H9 (cell line): ENCODE results near the gene CDCA3. TPM values are rescaled to one million over a fixed set of nuclear protein-coding genes. Genes with fewer than 3 reads are reported as not detected.

ENCODE experiments used
- DNase-seq: peaks from one replicate; pipeline ENCODE4 v3.0.0-alpha.2; 2017
- H2AFZ ChIP-seq: one replicate; pipeline ENCODE4 v1.6.1; 2013; ENCODE audit warnings: mild to moderate bottlenecking, low read length, control low read depth, moderate library complexity
- H2AK5ac ChIP-seq: 2 replicates; pipeline ENCODE4 v1.6.1; 2013; ENCODE audit warnings: low read length, control low read depth, mixed read lengths; ENCODE audit not compliant: insufficient read length
- H2BK120ac ChIP-seq: one replicate; pipeline ENCODE4 v1.6.1; 2013; ENCODE audit warnings: low read depth, mild to moderate bottlenecking, low read length, control low read depth, inconsistent platforms; ENCODE audit not compliant: poor library complexity, severe bottlenecking
- H2BK12ac ChIP-seq: 2 replicates; pipeline ENCODE4 v1.6.1; 2013; ENCODE audit warnings: low read length, control low read depth, mixed read lengths, low read depth; ENCODE audit not compliant: insufficient read length
- H2BK15ac ChIP-seq: 2 replicates; pipeline ENCODE4 v1.6.1; 2013; ENCODE audit warnings: low read depth, low read length, control low read depth
- H2BK20ac ChIP-seq: one replicate; pipeline ENCODE4 v1.6.1; 2013; ENCODE audit warnings: low read depth, mild to moderate bottlenecking, low read length, control low read depth, inconsistent platforms; ENCODE audit not compliant: poor library complexity, severe bottlenecking
- H2BK5ac ChIP-seq: 2 replicates; pipeline ENCODE4 v1.6.1; 2013; ENCODE audit warnings: low read length, control low read depth, mixed read lengths; ENCODE audit not compliant: insufficient read length
- H3K14ac ChIP-seq: 2 replicates; pipeline ENCODE4 v1.6.1; 2013; ENCODE audit warnings: low read length, control low read depth; ENCODE audit not compliant: insufficient read depth
- H3K18ac ChIP-seq: 2 replicates; pipeline ENCODE4 v1.6.1; 2013; ENCODE audit warnings: low read depth, mild to moderate bottlenecking, mixed read lengths, low read length, control low read depth; ENCODE audit not compliant: insufficient read length
- H3K23ac ChIP-seq: 2 replicates; pipeline ENCODE4 v1.6.1; 2013; ENCODE audit warnings: low read length, control low read depth, mixed read lengths, low read depth; ENCODE audit not compliant: insufficient read length
- H3K23me2 ChIP-seq: 2 replicates; pipeline ENCODE4 v1.6.1; 2013; ENCODE audit warnings: low read depth, mild to moderate bottlenecking, mixed read lengths, low read length, control low read depth; ENCODE audit not compliant: insufficient read length, poor library complexity, severe bottlenecking
- H3K27ac ChIP-seq: 2 replicates; pipeline ENCODE4 v1.5.1; 2013; ENCODE audit warnings: low read length, control low read depth, mixed read lengths, low read depth; ENCODE audit not compliant: insufficient read length
- H3K27me3 ChIP-seq: 2 replicates; pipeline ENCODE4 v1.6.1; 2013; ENCODE audit warnings: low read length, control low read depth, inconsistent platforms; ENCODE audit not compliant: insufficient read depth
- H3K4ac ChIP-seq: 2 replicates; pipeline ENCODE4 v1.6.1; 2013; ENCODE audit warnings: low read depth, mild to moderate bottlenecking, control low read depth, inconsistent platforms, low read length, moderate library complexity
- H3K4me1 ChIP-seq: 2 replicates; pipeline ENCODE4 v1.6.1; 2013; ENCODE audit warnings: low read length, control low read depth, inconsistent platforms; ENCODE audit not compliant: insufficient read depth
- H3K4me2 ChIP-seq: 2 replicates; pipeline ENCODE4 v1.6.1; 2013; ENCODE audit warnings: low read length, control low read depth, mixed read lengths; ENCODE audit not compliant: insufficient read length, insufficient read depth
- H3K56ac ChIP-seq: 2 replicates; pipeline ENCODE4 v1.6.1; 2013; ENCODE audit warnings: low read depth, mild to moderate bottlenecking, mixed read lengths, low read length, control low read depth; ENCODE audit not compliant: insufficient read length
- H3K79me1 ChIP-seq: 2 replicates; pipeline ENCODE4 v1.6.1; 2013; ENCODE audit warnings: low read depth, mild to moderate bottlenecking, moderate library complexity, low read length, control low read depth, inconsistent platforms; ENCODE audit not compliant: insufficient read depth, poor library complexity, severe bottlenecking
- H3K79me2 ChIP-seq: 2 replicates; pipeline ENCODE4 v1.6.1; 2013; ENCODE audit warnings: low read length, control low read depth, inconsistent platforms; ENCODE audit not compliant: insufficient read depth
- H3K9ac ChIP-seq: 2 replicates; pipeline ENCODE4 v1.6.1; 2013; ENCODE audit warnings: low read length, control low read depth, mixed read lengths; ENCODE audit not compliant: insufficient read length; ENCODE audit errors: extremely low read depth
- H3K9me3 ChIP-seq: one replicate; pipeline ENCODE4 v1.6.1; 2013; ENCODE audit warnings: low read depth, low read length, inconsistent platforms; ENCODE audit not compliant: control insufficient read depth
- H3T11ph ChIP-seq: one replicate; pipeline ENCODE4 v1.6.1; 2013; ENCODE audit warnings: mild to moderate bottlenecking, low read length, control low read depth, inconsistent platforms
- H4K20me1 ChIP-seq: one replicate; pipeline ENCODE4 v1.6.1; 2013; ENCODE audit not compliant: control insufficient read depth, insufficient read length, insufficient read depth
- H4K5ac ChIP-seq: 2 replicates; pipeline ENCODE4 v1.6.1; 2013; ENCODE audit warnings: low read depth, mild to moderate bottlenecking, mixed read lengths, low read length, control low read depth; ENCODE audit not compliant: insufficient read length
- H4K8ac ChIP-seq: replicated peaks from 2 replicates; pipeline ENCODE4 v1.6.1; 2013; ENCODE audit warnings: low read length, control low read depth, mixed read lengths, low read depth; ENCODE audit not compliant: insufficient read length
- H4K91ac ChIP-seq: 2 replicates; pipeline ENCODE4 v1.6.1; 2013; ENCODE audit warnings: low read depth, mild to moderate bottlenecking, moderate library complexity, mixed read lengths, low read length, control low read depth; ENCODE audit not compliant: insufficient read length
- H3K27ac Mint-ChIP-seq, 3 experiments: 2 replicates in 2 of 3; 3 replicates in 1 of 3; pipeline ENCODE4 v1.8.0; 2020 to 2021; ENCODE audit warnings: mixed read lengths in 3 of 3, mild to moderate bottlenecking in 1 of 3, moderate library complexity in 1 of 3
- H3K27me3 Mint-ChIP-seq: 2 replicates; pipeline ENCODE4 v1.8.0; 2021; ENCODE audit warnings: low read depth, mild to moderate bottlenecking, moderate library complexity, mixed read lengths
- H3K36me3 Mint-ChIP-seq, 3 experiments: 2 replicates in 2 of 3; 3 replicates in 1 of 3; pipeline ENCODE4 v1.8.0; 2020 to 2021; ENCODE audit warnings: low read depth in 3 of 3, mixed read lengths in 3 of 3; ENCODE audit not compliant: insufficient read depth in 1 of 3
- H3K4me1 Mint-ChIP-seq, 2 experiments: 2 replicates each; pipeline ENCODE4 v1.8.0; 2020; ENCODE audit warnings: mixed read lengths in 2 of 2
- H3K4me3 Mint-ChIP-seq, 2 experiments: 2 replicates in 1 of 2; 3 replicates in 1 of 2; pipeline ENCODE4 v1.8.0; 2020 to 2021; ENCODE audit warnings: mild to moderate bottlenecking in 2 of 2, mixed read lengths in 2 of 2, moderate library complexity in 1 of 2
- H3K9me3 Mint-ChIP-seq, 2 experiments: 2 replicates in 1 of 2; 3 replicates in 1 of 2; pipeline ENCODE4 v1.8.0; 2020; ENCODE audit warnings: mild to moderate bottlenecking in 2 of 2, mixed read lengths in 2 of 2, moderate library complexity in 1 of 2
- WGBS: extraction: QIAGEN DNeasy Blood & Tissue Kit; methylation state at CpG from one replicate; pipeline ENCODE4 v1.1.7; 2013; ENCODE audit warnings: missing lambda C conversion rate, low lambda C conversion rate, mixed read lengths; ENCODE audit not compliant: insufficient read length; ENCODE audit errors: extremely low coverage; 5-methylcytosine and 5-hydroxymethylcytosine counted together
- total RNA-seq: library from RNA; stranded (reverse); gene quantifications from 2 replicates; pipeline ENCODE4 v1.2.1, GENCODE V29; 2021
- TF ChIP-seq, protein P1 (sequence below): fragments of 200-600 bp; sonication (generic); conservative IDR thresholded peaks from 3 replicates; pipeline ENCODE4 v1.8.0; 2021; ENCODE audit warnings: antibody characterized with exemption, mild to moderate bottlenecking

The CDCA3 gene
- total RNA-seq, 1 experiment from 2014 or later: 45.1 TPM

DNA sequence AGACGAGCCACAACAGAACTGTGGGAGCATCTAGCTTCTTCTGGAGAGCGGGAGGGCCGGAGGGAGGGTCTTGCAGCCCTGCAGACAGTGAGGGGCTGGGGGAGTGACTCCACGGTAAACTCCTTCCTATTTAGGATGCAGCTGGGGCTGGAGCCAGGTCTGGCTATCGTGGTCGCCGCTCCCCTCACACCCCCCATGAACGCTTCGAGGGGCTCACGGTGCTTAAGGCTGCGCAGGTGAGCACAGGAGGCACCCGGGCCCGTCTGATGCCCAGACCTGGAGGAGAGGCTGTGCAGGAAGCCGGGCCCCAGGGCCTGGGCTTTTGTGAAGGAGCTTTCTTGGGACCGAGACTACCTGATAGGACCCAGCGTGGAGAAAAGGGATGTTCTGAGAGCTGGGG, 14.2 kb downstream of the CDCA3 start:
- H3K27me3 Mint-ChIP-seq: no peaks in the 10 kb centered on the region
- Histone ChIP-seq H3K9me3 (no peaks in the 10 kb centered on the region), H3K56ac (no peak overlapping the region), H3K9ac (no peak overlapping the region), H3K4me1 (no peaks in the 10 kb centered on the region), H2BK5ac (no peak overlapping the region), H3K14ac (no peak overlapping the region), H2AK5ac (no peak overlapping the region), H4K91ac (no peak overlapping the region), H3K18ac (no peak overlapping the region), H3K23ac (no peak overlapping the region), H2BK15ac (no peak overlapping the region), H3T11ph (no peak overlapping the region), H2AFZ (no peak overlapping the region), H4K5ac (no peak overlapping the region), H2BK20ac (no peak overlapping the region), H2BK12ac (no peak overlapping the region), H3K79me1 (no peaks in the 10 kb centered on the region), H2BK120ac (no peak overlapping the region), H3K27me3 (no peaks in the 10 kb centered on the region), H3K4me2 (no peak overlapping the region), H3K79me2 (no peaks in the 10 kb centered on the region), H3K27ac (no peak overlapping the region), H3K23me2 (no peaks in the 10 kb centered on the region), H4K8ac (no peak overlapping the region), H4K20me1 (no peaks in the 10 kb centered on the region), H3K4ac (no peak overlapping the region)
- no peak overlapping the region for H3K4me3 Mint-ChIP-seq
- H3K9me3 Mint-ChIP-seq: no peaks in the 10 kb centered on the region; a peak in 1 of 5 replicates
- WGBS: no CpG with 5 or more reads among the region's 16 CpGs
- no peak for DNase-seq
- H3K36me3 Mint-ChIP-seq: peaks cover 31 to 71% (median 66%) of the 10 kb centered on the region in 3 experiments; a peak in 6 of 7 replicates
- TF ChIP-seq, protein P1, sequence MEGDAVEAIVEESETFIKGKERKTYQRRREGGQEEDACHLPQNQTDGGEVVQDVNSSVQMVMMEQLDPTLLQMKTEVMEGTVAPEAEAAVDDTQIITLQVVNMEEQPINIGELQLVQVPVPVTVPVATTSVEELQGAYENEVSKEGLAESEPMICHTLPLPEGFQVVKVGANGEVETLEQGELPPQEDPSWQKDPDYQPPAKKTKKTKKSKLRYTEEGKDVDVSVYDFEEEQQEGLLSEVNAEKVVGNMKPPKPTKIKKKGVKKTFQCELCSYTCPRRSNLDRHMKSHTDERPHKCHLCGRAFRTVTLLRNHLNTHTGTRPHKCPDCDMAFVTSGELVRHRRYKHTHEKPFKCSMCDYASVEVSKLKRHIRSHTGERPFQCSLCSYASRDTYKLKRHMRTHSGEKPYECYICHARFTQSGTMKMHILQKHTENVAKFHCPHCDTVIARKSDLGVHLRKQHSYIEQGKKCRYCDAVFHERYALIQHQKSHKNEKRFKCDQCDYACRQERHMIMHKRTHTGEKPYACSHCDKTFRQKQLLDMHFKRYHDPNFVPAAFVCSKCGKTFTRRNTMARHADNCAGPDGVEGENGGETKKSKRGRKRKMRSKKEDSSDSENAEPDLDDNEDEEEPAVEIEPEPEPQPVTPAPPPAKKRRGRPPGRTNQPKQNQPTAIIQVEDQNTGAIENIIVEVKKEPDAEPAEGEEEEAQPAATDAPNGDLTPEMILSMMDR: no peak
- H3K4me1 Mint-ChIP-seq: peaks cover 4 to 26% of the 10 kb centered on the region in 2 experiments; a peak in 3 of 4 replicates
- no peak overlapping the region for H3K27ac Mint-ChIP-seq
